Measurements from ENCODE around the gene TRIM71. TPM values are rescaled to one million over a fixed set of nuclear protein-coding genes. Genes with fewer than 3 reads are reported as not detected.
"Not testable (repeated sequence)": the region's sequence is repeated elsewhere in the genome, so short reads cannot be mapped to it uniquely, and the experiment has no call there.

Gene TRIM71
- total RNA-seq, 1 donor = not detected

DNA sequence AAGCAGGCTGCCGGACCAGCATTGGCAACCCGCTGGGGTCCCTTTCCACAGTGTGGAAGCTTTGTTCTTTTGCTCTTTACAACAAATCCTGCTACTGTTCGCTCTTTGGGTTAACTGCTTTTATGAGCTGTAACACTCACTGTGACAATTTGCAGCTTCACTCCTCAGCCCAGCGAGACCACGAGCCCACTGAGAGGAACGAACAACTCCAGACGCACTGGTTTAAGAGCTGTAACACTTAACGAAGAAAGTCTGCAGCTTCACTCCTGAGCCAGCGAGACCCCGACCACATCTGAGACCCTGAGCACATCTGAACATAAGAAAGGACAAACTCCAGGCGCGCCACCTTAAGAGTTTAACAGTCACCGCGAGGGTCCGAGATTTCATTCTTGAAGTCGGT is 122.9 kb downstream of the TRIM71 start:
- no peak for DNase-seq (ENCODE audit: low read depth)
- no peak overlapping the region for H3K4me3 ChIP-seq (ENCODE audit: low read depth, low read length)
- TF ChIP-seq CTCF (IDR thresholded peaks at IDR 0.05; ENCODE audit: insufficient read depth, low read depth, low read length) = no peak

- DNase-seq (ENCODE audit: low read depth) = no peak
- H3K4me3 ChIP-seq (ENCODE audit: low read depth, low read length) = no peak overlapping the region
- no peak for TF ChIP-seq CTCF (IDR thresholded peaks at IDR 0.05; ENCODE audit: insufficient read depth, low read depth, low read length)
These were observed 127.3 kb downstream of the TRIM71 start for GRCh38 chr3:32945136-32945535.

GRCh38 chr3:32945598-32945997 is 127.8 kb downstream of the TRIM71 start:
- not testable (repeated sequence) for DNase-seq (ENCODE audit: low read depth); H3K4me3 ChIP-seq (ENCODE audit: low read depth, low read length)

DNA sequence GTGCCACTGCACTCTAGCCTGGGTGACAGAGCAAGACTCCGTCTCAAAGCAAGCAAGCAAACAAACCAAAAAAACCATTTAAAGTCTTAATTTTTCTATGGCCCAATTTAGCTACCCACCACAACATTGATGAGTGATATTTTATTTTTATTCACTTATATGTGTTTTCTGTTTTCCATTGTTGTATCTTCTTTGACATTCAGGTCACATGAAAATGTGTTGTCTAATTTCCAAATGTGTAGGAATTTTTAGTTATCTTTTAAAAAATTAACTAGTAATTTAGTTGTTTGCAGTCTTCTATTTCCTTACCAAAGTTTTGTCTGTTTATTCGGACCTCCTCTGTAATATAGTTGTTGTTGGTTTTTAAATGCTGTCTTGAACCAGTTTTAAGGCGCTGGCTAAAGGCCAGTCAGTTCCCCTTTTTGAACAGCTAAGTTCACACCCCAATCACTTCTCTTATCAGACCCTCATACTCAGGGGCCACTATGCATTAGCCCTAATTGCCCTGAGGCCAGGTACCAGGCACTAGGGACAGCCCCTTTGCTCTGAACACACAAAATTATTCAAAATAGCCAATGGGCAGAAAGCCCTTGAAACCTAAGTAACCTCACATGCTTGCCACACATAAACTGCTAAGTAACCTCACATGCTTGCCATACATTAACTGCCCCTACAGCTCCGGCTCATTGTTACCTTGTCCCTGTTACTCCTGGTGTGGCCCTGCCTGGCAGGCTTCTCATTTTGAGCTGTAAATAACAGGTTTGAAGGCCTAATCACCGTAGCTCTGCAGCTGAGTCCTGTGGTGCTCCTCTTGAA is 129.4 kb downstream of the TRIM71 start:
- no peak for TF ChIP-seq CTCF (IDR thresholded peaks at IDR 0.05; ENCODE audit: insufficient read depth, low read depth, low read length)
- no peak overlapping the region for H3K4me3 ChIP-seq (ENCODE audit: low read depth, low read length)
- no peak for DNase-seq (ENCODE audit: low read depth)

Other genes with a start within 250 kb of the TRIM71 start
- gene DYNC1LI1, start 247.1 kb upstream of the TRIM71 start, total RNA-seq = 32.2 and 50.1 TPM in 2 replicates
- gene CNOT10, start 132.8 kb upstream of the TRIM71 start, total RNA-seq = 28.7 and 31.1 TPM in 2 replicates
- not detected in 2 replicates for gene CCR4, start 133.6 kb downstream of the TRIM71 start, total RNA-seq